Fibroblast of peridontal ligament (primary cell): ENCODE results near the gene CACNA2D1.

ENCODE experiments used
- DNase-seq: peaks from one replicate; pipeline ENCODE4 v3.0.0-alpha.2; 2010; ENCODE audit errors: extremely low read depth

Gene CACNA2D1

GRCh38 chr7:82343716-82344115, 99.9 kb downstream of the CACNA2D1 start:
- no peak for DNase-seq

GRCh38 chr7:82339958-82340357, 103.6 kb downstream of the CACNA2D1 start:
- no peak for DNase-seq

- peak; percentile 46 for DNase-seq
Measured at GRCh38 chr7:82335927-82336326, 107.7 kb downstream of the CACNA2D1 start.

- peak; percentile 63 for DNase-seq
Measured at GRCh38 chr7:82335001-82335400, 108.6 kb downstream of the CACNA2D1 start.

GRCh38 chr7:82331234-82331633, 112.3 kb downstream of the CACNA2D1 start:
- peak; percentile 59 for DNase-seq

GRCh38 chr7:82330706-82331215, 112.8 kb downstream of the CACNA2D1 start:
- DNase-seq: no peak

GRCh38 chr7:82327898-82328297, 115.7 kb downstream of the CACNA2D1 start:
- no peak for DNase-seq

- peak; percentile 80 for DNase-seq
Measured at GRCh38 chr7:82325416-82325815, 118.2 kb downstream of the CACNA2D1 start.

- no peak for DNase-seq
Measured at GRCh38 chr7:82323806-82324205, 119.8 kb downstream of the CACNA2D1 start.

- peak; percentile 82 for DNase-seq
Measured at GRCh38 chr7:82319674-82320118, 123.9 kb downstream of the CACNA2D1 start.

- DNase-seq: no peak
Measured at GRCh38 chr7:82318786-82319185, 124.8 kb downstream of the CACNA2D1 start.

GRCh38 chr7:82317760-82318159, 125.8 kb downstream of the CACNA2D1 start:
- no peak for DNase-seq

GRCh38 chr7:82317257-82317721, 126.3 kb downstream of the CACNA2D1 start:
- no peak for DNase-seq

GRCh38 chr7:82313269-82313668, 130.3 kb downstream of the CACNA2D1 start:
- no peak for DNase-seq

GRCh38 chr7:82312646-82313045, 130.9 kb downstream of the CACNA2D1 start:
- no peak for DNase-seq

- DNase-seq: no peak
Measured at GRCh38 chr7:82305347-82306005, 138.1 kb downstream of the CACNA2D1 start.

- no peak for DNase-seq
Measured at GRCh38 chr7:82294865-82295264, 148.7 kb downstream of the CACNA2D1 start.

GRCh38 chr7:82294382-82294784, 149.2 kb downstream of the CACNA2D1 start:
- peak; percentile 22 for DNase-seq

- DNase-seq: no peak
Measured at GRCh38 chr7:82293467-82293866, 150.1 kb downstream of the CACNA2D1 start.

GRCh38 chr7:82291931-82292330, 151.6 kb downstream of the CACNA2D1 start:
- no peak for DNase-seq

GRCh38 chr7:82289889-82290288, 153.7 kb downstream of the CACNA2D1 start:
- no peak for DNase-seq

- DNase-seq: no peak
Measured at GRCh38 chr7:82289152-82289535, 154.4 kb downstream of the CACNA2D1 start.

GRCh38 chr7:82286798-82287140, 156.8 kb downstream of the CACNA2D1 start:
- DNase-seq: no peak
